H54 (cell line): ENCODE results near the gene DAPL1.

Source experiments
- DNase-seq: peaks from one replicate; pipeline ENCODE4 v3.0.0; 2011; ENCODE audit warnings: low spot score, mixed read lengths; ENCODE audit not compliant: insufficient read length
- FAIRE-seq: peaks from 3 replicates; lab custom pipeline; 2011; peaks lifted over from hg19 to GRCh38; lab: Jason Lieb, UNC
- POLR2A ChIP-seq: IDR thresholded peaks from 2 replicates; pipeline ENCODE4 v1.6.1; 2011; ENCODE audit warnings: low read depth, mild to moderate bottlenecking, low read length

Gene DAPL1

GRCh38 chr2:158795195-158795924, at the start of gene DAPL1:
TSS of gene DAPL1 (plus strand) at chr2:158795317. CDS start at chr2:158795373, 56 bp downstream.
- DNase-seq (no peak), FAIRE-seq (no peak)
- TF ChIP-seq POLR2A = no peak

GRCh38 chr2:158745866-158746382, 49.2 kb upstream of the DAPL1 start:
- FAIRE-seq (no peak), DNase-seq (no peak)
- no peak for TF ChIP-seq POLR2A

DNA sequence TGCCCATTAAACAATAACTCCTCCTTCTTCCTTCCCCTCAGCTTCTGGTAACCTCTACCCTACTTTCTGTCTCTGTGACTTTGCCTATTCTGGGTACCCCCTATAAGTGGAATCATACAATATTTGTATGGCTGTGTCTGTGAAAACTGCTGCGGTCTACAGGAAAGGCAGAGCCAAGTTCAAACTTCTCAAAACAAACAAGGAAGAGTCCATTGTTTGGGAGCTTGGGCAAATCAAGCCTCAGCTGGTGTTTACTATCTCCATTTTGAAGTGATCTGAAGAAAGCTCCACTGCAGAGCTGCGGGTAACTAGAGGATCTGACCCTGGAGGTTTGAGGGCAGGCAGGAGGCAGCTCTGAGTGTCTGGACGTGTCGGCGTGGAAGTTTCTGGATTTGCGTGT, 48.6 kb upstream of the DAPL1 start:
- no peak for TF ChIP-seq POLR2A
- no peak for FAIRE-seq
- DNase-seq = no peak

GRCh38 chr2:158747281-158747680, 47.8 kb upstream of the DAPL1 start:
- DNase-seq (no peak), FAIRE-seq (no peak)
- no peak for TF ChIP-seq POLR2A

DNA sequence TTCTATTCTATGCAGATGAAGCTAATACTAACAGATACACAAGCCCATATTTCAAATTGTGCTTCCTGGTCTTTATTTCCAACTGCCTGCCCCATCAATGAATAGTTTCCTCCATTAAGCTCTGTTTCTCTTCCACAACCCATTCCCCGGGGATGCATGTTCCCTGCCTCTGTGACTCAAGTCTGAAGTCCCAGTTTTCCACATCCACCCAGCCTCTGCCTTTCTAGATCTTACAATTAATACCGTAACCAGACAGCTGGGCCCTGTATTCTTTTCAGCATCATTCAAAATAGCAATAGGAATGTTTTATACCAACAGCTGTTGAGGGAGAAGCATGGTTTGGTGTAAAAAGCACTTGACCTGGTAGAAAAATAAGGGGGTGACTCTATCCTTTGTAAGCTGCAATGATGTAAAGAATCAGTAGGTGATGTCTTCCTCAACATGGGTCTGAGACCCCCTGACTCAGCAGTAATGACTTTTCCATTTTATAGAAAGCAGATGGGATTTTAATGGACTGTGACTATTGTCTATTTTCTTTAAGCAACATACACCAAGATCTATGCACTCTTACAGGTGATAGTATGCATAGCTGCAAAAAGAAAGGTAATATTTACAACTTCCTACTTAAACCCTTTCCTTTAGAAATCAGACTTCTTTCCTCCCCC, 46.1 kb upstream of the DAPL1 start:
- DNase-seq (no peak), FAIRE-seq (no peak)
- TF ChIP-seq POLR2A = no peak

- no peak for FAIRE-seq
- TF ChIP-seq POLR2A = no peak
- no peak for DNase-seq
Observed at GRCh38 chr2:158750458-158751125, 44.5 kb upstream of the DAPL1 start.

GRCh38 chr2:158753641-158754611, 41.2 kb upstream of the DAPL1 start:
- FAIRE-seq = peak; percentile 48
- no peak for TF ChIP-seq POLR2A
- DNase-seq = peak; percentile 43

- FAIRE-seq (no peak), DNase-seq (no peak)
Observed at GRCh38 chr2:158755310-158756087, 39.6 kb upstream of the DAPL1 start.

GRCh38 chr2:158756331-158756730, 38.8 kb upstream of the DAPL1 start:
- FAIRE-seq = no peak
- no peak for DNase-seq
- TF ChIP-seq POLR2A = no peak

More at GRCh38 chr2:158755310-158756087, 39.6 kb upstream of the DAPL1 start:
- no peak for TF ChIP-seq POLR2A

DNA sequence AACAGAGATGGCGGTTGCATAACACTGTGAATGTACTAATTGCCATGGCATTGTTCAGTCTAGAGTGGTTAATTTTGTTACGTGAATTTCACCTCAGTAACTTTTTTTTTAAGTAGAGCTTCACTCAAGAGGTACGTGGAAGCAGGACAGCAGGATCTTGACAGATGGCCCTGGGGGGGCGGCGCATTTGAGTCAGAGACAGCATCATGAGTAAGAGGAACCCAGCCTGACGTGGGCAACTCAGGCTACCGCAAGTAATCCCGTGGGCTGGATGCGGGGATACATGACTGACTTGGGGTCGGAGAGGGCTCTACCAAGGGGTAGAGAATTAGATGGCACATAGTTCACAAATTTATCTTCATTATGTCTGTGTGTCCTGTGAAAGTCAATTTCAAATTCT, 38.1 kb upstream of the DAPL1 start:
- no peak for TF ChIP-seq POLR2A
- no peak for DNase-seq
- FAIRE-seq = no peak

DNA sequence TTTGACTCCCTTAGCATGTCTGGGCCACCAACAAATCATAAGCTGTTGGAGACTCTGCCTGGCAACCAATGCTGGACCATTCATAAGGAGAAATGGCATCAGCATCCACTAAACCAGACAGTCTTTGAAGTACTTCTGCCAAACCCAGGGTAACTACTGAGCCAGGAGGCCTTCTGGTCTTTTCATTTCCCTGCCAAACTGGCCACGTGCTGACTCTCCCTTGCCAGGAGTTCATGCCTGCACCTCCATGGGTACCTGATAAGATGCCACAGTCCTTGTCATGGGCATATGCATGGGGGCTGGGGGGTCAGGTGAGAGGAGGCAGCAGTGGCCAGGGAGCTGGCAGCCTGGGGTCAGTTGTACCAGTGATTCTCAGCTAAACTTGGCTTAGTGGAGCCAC, 34.2 kb upstream of the DAPL1 start:
- FAIRE-seq (no peak), DNase-seq (no peak)
- TF ChIP-seq POLR2A = no peak

DNA sequence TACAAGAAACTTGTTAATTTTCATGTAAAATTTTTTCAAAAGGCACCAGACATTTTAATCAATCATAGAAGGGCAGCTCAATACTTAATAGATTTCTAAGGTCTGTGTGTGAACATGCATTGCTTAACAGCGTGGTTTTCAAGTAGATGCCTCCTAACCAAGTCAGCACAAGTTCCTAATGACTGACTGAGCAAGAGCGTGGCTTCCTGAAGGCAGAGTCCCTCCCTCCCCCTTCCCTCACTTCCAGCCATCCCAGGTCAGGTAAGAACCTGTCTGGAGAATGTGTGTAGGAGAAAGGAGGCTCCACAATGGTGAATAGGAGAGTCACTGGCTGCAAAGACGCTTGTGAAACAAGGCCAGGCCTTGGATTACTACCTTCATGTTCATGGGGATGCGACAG, 33.5 kb upstream of the DAPL1 start:
- no peak for FAIRE-seq
- no peak for DNase-seq

More for the DNA sequence above, 33.5 kb upstream of the DAPL1 start:
- TF ChIP-seq POLR2A = no peak
